Measurements from ENCODE around the gene TEKT2. TPM values are rescaled to one million over a fixed set of nuclear protein-coding genes. Genes with fewer than 3 reads are reported as not detected.

TEKT2 gene
- total RNA-seq, 4 donors from 2014 or later: 0.83 TPM; not detected in 3

GRCh38 chr1:36124404-36125128, 40.7 kb downstream of the TEKT2 start:
- Histone ChIP-seq H3K4me1 (peaks cover 8 to 45% (median 34%) of the 10 kb centered on the region in 4 donors), H3K27me3 (peaks cover 0 to 3% (median 0%) of the 10 kb centered on the region in 4 donors), H3K9me3 (no peaks in the 10 kb centered on the region), H3K27ac (replicated peaks in 1 of 4) (peak overlapping the region; percentile 68 to 79 (median 76)), H3K4me3 (peak overlapping the region; percentile 47 to 71 (median 57)), H3K36me3 (no peaks in the 10 kb centered on the region)
- TF ChIP-seq, protein P1, sequence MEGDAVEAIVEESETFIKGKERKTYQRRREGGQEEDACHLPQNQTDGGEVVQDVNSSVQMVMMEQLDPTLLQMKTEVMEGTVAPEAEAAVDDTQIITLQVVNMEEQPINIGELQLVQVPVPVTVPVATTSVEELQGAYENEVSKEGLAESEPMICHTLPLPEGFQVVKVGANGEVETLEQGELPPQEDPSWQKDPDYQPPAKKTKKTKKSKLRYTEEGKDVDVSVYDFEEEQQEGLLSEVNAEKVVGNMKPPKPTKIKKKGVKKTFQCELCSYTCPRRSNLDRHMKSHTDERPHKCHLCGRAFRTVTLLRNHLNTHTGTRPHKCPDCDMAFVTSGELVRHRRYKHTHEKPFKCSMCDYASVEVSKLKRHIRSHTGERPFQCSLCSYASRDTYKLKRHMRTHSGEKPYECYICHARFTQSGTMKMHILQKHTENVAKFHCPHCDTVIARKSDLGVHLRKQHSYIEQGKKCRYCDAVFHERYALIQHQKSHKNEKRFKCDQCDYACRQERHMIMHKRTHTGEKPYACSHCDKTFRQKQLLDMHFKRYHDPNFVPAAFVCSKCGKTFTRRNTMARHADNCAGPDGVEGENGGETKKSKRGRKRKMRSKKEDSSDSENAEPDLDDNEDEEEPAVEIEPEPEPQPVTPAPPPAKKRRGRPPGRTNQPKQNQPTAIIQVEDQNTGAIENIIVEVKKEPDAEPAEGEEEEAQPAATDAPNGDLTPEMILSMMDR (IDR thresholded peaks at IDR 0.05): no peak
- no peak for DNase-seq (ENCODE audit: extremely low spot score)
- intact Hi-C loops (cut with DNase I): no loop called here
- WGBS: 41% methylated on average over 20 of the region's 42 CpGs

- DNase-seq (ENCODE audit: extremely low spot score): no peak
- Histone ChIP-seq H3K27ac (replicated peaks in 1 of 4) (peak within 1 kb of the TSS; percentile 68 to 79 (median 76)), H3K9me3 (no peaks in the 10 kb centered on the region), H3K27me3 (peaks cover 0 to 3% (median 0%) of the 10 kb centered on the region in 4 donors), H3K4me1 (peaks cover 8 to 37% (median 26%) of the 10 kb centered on the region in 4 donors), H3K4me3 (peak within 1 kb of the TSS; percentile 47 to 71 (median 57)), H3K36me3 (no peaks in the 10 kb centered on the region)
- intact Hi-C loops (cut with DNase I): no loop called here
- 44% methylated on average over 10 of the region's 77 CpGs for WGBS
- TF ChIP-seq POLR2AphosphoS5 (IDR thresholded peaks at IDR 0.05) (no peak), POLR2A (IDR thresholded peaks at IDR 0.05; ENCODE audit: low read depth) (no peak), EP300 (IDR thresholded peaks at IDR 0.05) (no peak)
- TF ChIP-seq, protein P1 (IDR thresholded peaks at IDR 0.05): no peak
Measured at GRCh38 chr1:36125129-36125991, 41.5 kb downstream of the TEKT2 start, which contains the start of gene COL8A2. TSS of gene COL8A2 (minus strand) at chr1:36125222. CDS start at chr1:36100242, 24,980 bp downstream.

GRCh38 chr1:36126005-36126716, 42.3 kb downstream of the TEKT2 start:
- no peak overlapping the region for H3K27ac ChIP-seq (replicated peaks in 1 of 4)
- H3K4me3 ChIP-seq: peak overlapping the region in 3 of 4 donors; percentile 47 to 71 (median 60)
- DNase-seq (ENCODE audit: extremely low spot score): no peak
- peaks cover 0 to 3% (median 0%) of the 10 kb centered on the region in 4 donors for H3K27me3 ChIP-seq
- intact Hi-C loops (cut with DNase I): no loop called here
- H3K4me1 ChIP-seq: peaks cover 8 to 36% (median 25%) of the 10 kb centered on the region in 4 donors
- no peaks in the 10 kb centered on the region for H3K36me3 ChIP-seq
- TF ChIP-seq, protein P1 (IDR thresholded peaks at IDR 0.05): no peak
- TF ChIP-seq EP300 (IDR thresholded peaks at IDR 0.05): no peak
- no peak for TF ChIP-seq POLR2AphosphoS5 (IDR thresholded peaks at IDR 0.05)
- TF ChIP-seq POLR2A (IDR thresholded peaks at IDR 0.05; ENCODE audit: low read depth): no peak
- H3K9me3 ChIP-seq: no peaks in the 10 kb centered on the region
- 86% methylated on average over 21 of the region's 21 CpGs for WGBS

DNA sequence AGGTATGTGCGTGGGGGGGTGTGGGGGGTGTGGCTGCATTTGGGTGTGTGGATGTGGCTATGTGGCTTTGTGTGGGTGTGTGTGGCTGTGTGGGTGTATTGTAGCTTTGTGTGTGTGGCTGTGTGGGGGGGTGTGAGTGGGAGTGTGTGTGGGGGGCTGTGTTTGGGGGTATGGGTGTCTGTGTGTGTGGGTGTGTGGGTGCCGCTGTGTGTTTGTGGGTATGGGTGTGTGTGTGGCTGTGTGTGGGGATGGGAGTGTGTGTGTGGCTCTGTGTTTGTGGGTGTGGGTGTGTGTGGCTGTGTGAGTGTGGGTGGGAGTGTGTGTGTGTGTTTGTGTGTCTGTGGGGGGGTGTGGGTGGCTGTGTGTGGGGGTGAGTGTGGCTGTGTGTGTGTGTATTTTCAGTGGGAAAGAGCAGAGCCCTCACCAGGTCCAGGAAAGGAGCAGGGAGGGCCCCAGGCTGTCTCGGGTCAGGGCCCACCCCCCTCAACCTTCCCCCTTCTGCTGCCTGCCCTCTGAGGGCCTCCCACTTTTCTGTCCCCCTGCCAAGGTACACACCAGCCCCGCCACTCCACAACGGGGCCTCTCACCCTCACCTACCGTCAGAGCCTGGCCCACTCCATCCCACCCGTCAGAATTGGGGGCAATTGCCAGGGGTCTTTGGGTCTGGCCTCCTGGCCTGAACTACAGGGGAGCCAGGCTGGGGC, 43.1 kb downstream of the TEKT2 start:
- Histone ChIP-seq H3K4me1 (peaks cover 8 to 36% (median 25%) of the 10 kb centered on the region in 4 donors), H3K36me3 (no peaks in the 10 kb centered on the region), H3K27me3 (peaks cover 0 to 3% (median 0%) of the 10 kb centered on the region in 4 donors), H3K27ac (replicated peaks in 1 of 4) (no peak overlapping the region), H3K4me3 (no peak overlapping the region), H3K9me3 (no peaks in the 10 kb centered on the region)
- TF ChIP-seq POLR2A (IDR thresholded peaks at IDR 0.05; ENCODE audit: low read depth): no peak
- TF ChIP-seq, protein P1 (IDR thresholded peaks at IDR 0.05): no peak
- no peak for TF ChIP-seq EP300 (IDR thresholded peaks at IDR 0.05)
- TF ChIP-seq POLR2AphosphoS5 (IDR thresholded peaks at IDR 0.05): no peak
- intact Hi-C loops (cut with DNase I): no loop called here
- 71% methylated on average over 3 of the region's 7 CpGs for WGBS
- DNase-seq (ENCODE audit: extremely low spot score): no peak

Measured in esophagus muscularis mucosa (tissue), 4 donors.